Heart right ventricle (tissue), 16 donors: ENCODE results near the gene KRT73. TPM values are rescaled to one million over a fixed set of nuclear protein-coding genes. Genes with fewer than 3 reads are reported as not detected.
A peak's percentile ranks its signal among the peaks of the same experiment; 100 is the strongest.

Source experiments
- ATAC-seq, 8 donors: fragments of 200-7000 bp; cut with Tn5 transposase; one replicate each; pipeline ENCODE4 v1.9.1; 2020; ENCODE audit warnings: mild to moderate bottlenecking in 8 of 8, moderate library complexity in 8 of 8, moderate number of reproducible peaks in 1 of 8
- DNase-seq, 2 donors: peaks; one replicate each; pipeline ENCODE4 v3.0.0-alpha.2; 2020
- H3K27ac ChIP-seq, 10 donors: fragments of 200-600 bp; sonication (generic) in 2 of 10; one replicate each; pipeline versions ENCODE4 v1.5.0 to v1.8.0; 2020 to 2022; ENCODE audit warnings: mild to moderate bottlenecking in 3 of 10
- H3K27me3 ChIP-seq, 7 donors: fragments of 200-600 bp; one replicate each; pipeline ENCODE4 v1.8.0; 2021 to 2022; ENCODE audit warnings: mild to moderate bottlenecking in 2 of 7
- H3K36me3 ChIP-seq, 9 donors: fragments of 200-600 bp; sonication (generic) in 1 of 9; one replicate each; pipeline versions ENCODE4 v1.5.0 to v1.8.0; 2020 to 2022; ENCODE audit warnings: mild to moderate bottlenecking in 2 of 9
- H3K4me1 ChIP-seq, 9 donors: fragments of 200-600 bp; sonication (generic) in 1 of 9; one replicate each; pipeline versions ENCODE4 v1.5.0 to v1.8.0; 2020 to 2022; ENCODE audit warnings: mild to moderate bottlenecking in 4 of 9
- H3K4me3 ChIP-seq, 10 donors: fragments of 200-600 bp; sonication (generic) in 2 of 10; one replicate each; pipeline versions ENCODE4 v1.5.0 to v1.8.0; 2020 to 2022; ENCODE audit warnings: mild to moderate bottlenecking in 7 of 10, moderate library complexity in 2 of 10
- H3K9me3 ChIP-seq, 11 donors: fragments of 200-600 bp in 10 of 11; sonication (generic) in 2 of 11; one replicate each; pipeline versions ENCODE4 v1.5.0 to v1.8.0; 2013 to 2022; ENCODE audit warnings: mild to moderate bottlenecking in 2 of 11, control low read depth in 1 of 11, moderate library complexity in 1 of 11
- CTCF ChIP-seq, 9 donors: fragments of 200-600 bp; sonication (generic) in 2 of 9; IDR thresholded peaks; one replicate each; pipeline versions ENCODE4 v1.5.0 to v1.8.0; 2021 to 2022; ENCODE audit warnings: antibody characterized with exemption in 9 of 9, mild to moderate bottlenecking in 5 of 9, moderate library complexity in 1 of 9
- WGBS, 2 donors: extraction: QIAGEN DNeasy Blood & Tissue Kit; methylation state at CpG; one replicate each; pipeline ENCODE4 v1.1.7; 2013; ENCODE audit warnings: inconsistent platforms in 1 of 2; 5-methylcytosine and 5-hydroxymethylcytosine counted together
- intact Hi-C, 10 donors: fragments of 100-400 bp; cut with DNase I; formaldehyde crosslinking; loops; one replicate each; pipeline versions ENCODE4 v1.11.1 to v1.14.2; 2022
- polyA plus RNA-seq, 2 donors: library from polyadenylated mRNA; stranded (reverse); fragments of 200-250 nt; gene quantifications; one replicate each; pipeline ENCODE4 v1.2.3, GENCODE V29; 2013
- total RNA-seq, 10 donors: library from RNA; stranded (reverse); fragmentation: NEBNext Ultra II Directional in 3 of 10; extraction: Animal tissue kit (Norgen Biotek cat#: 25700) in 3 of 10; gene quantifications; one replicate each; pipeline versions ENCODE4 v1.2.1 to v1.2.4, GENCODE V29; 2021 to 2023
- donor health status: Arrhythmogenic right ventricular cardiomyopathy.
- donor health status: ischemic (EF 13 %, LVEDD 7.1; RV severe dilation, severe dysfunction).
- donor health status: healthy with polysubstance abuse.
- donor health status: DM: no; HTN: yes; CAD: no.
- donor health status: DM: no; HTN: no; CAD: no.
- donor health status: ischemic (EF 25% LVEDD 6.9; RV normal size, moderate dysfunction).
- donor health status: ischemic (EF 25% LVEDD 5.7; RV mildly dilated, moderate dysfunction).
- donor health status: healthy.
- donor health status: DM: yes; HTN: yes; CAD: no.
- donor health status: Ischemic cardiomyopathy.
- donor health status: ischemic (EF 35%, LVEDD 5.7; RV mildly dilated, moderate dysfunction).
- donor health status: nonischemic (EF 11% LVEDD 7.7; RV severe dilation, severe dysfunction).
- donor health status: DM: yes; HTN: yes; CAD: no.
- donor health status: PGD.
- donor health status: ischemic (EF 29% LVEDD 5.4; RV normal size, mild dysfunction).
- donor health status: nonischemic (EF 23%, LVEDD 6.1; RV moderate dilation, normal function).

The KRT73 gene
- total and polyA plus RNA-seq, 12 donors, result not detected

DNA sequence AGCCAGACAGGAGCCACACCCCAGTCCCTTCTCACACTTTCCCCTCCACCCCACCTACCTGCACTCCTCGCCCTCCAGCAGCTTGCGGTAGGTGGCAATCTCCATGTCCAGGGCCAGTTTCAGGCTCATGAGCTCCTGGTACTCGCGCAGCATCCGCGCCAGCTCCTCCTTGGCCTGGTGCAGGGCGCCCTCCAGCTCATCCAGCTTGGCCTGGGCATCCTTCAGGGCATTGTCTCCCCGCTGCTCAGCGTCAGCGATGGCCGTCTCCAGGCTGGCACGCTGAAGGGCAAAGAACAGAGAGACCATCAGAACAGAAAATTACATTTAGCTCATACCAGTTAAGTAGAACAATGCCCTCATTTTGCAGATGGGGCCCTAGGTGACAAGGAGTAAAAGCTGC is 50.2 kb downstream of the KRT73 start:
- H3K27me3 ChIP-seq, result peaks cover 0 to 75% (median 14%) of the 10 kb centered on the region in 7 donors
- peaks cover 0 to 11% (median 0%) of the 10 kb centered on the region in 9 donors for H3K4me1 ChIP-seq
- no peaks in the 10 kb centered on the region for H3K9me3 ChIP-seq
- H3K4me3 ChIP-seq, result no peak overlapping the region
- ATAC-seq (no peak), DNase-seq (no peak)
- H3K36me3 ChIP-seq, result no peaks in the 10 kb centered on the region
- TF ChIP-seq CTCF (IDR thresholded peaks at IDR 0.05), result no peak
- 84 to 89% methylated on average over 12 of the region's 12 CpGs for WGBS, 2 donors
- intact Hi-C loops, result no loop called here
- H3K27ac ChIP-seq, result no peak overlapping the region

DNA sequence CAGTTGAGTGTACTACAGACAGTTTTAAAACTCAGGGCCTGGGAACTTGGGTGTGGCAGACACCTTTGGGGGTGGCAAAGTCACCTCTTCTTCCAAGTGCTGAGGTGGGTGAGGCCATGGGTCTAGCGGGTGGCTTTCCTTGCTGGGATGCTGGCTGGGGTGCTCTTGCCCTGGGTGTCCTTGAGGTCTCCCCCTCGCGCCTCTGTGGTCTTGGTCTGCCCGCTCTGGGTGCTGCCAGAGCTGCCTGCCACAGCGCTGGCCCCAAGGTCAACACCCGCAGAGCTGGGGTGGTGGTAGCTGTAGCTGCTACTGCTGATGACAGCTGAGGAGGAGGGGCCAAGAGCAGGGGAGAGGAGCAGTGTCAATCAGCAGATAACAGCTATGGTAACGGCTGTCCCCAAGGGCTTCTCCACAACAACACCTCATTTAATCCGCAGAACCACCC is 51.5 kb downstream of the KRT73 start:
- TF ChIP-seq CTCF (IDR thresholded peaks at IDR 0.05), result no peak
- intact Hi-C loops, result no loop called here
- Histone ChIP-seq H3K9me3 (no peaks in the 10 kb centered on the region), H3K36me3 (no peaks in the 10 kb centered on the region), H3K4me1 (peaks cover 0 to 11% (median 0%) of the 10 kb centered on the region in 9 donors), H3K4me3 (no peak overlapping the region), H3K27me3 (peaks cover 0 to 71% (median 14%) of the 10 kb centered on the region in 7 donors), H3K27ac (peak overlapping the region in 3 of 10 donors; percentile 10 to 49 (median 22))
- WGBS, 2 donors, result 26 to 39% methylated on average over 8 of the region's 8 CpGs
- DNase-seq (peak; percentile 41 to 72), ATAC-seq (peak; percentile 70 to 98 (median 94))

DNA sequence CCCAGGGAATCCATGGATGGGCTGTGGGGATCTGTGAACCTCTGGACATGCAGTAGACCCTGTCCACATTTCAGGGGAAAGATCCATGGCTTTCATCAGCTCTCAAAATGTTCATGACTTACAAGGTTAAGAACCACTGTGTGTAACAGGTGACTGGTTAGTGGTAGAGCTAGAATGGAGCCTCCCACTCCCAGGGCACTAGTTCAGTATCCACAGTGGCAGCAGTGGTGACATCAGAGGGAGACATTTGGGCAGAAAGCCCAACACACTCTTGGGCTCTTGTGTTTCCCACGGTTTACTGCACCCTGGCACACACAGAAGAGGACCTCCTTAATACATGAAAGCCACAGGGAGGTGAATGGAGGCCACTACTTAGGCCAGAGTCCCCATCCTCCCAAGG is 53.8 kb downstream of the KRT73 start:
- Histone ChIP-seq H3K36me3 (no peaks in the 10 kb centered on the region), H3K4me1 (peaks cover 0 to 11% (median 0%) of the 10 kb centered on the region in 9 donors), H3K27me3 (peaks cover 0 to 48% (median 8%) of the 10 kb centered on the region in 7 donors), H3K9me3 (no peaks in the 10 kb centered on the region), H3K4me3 (no peak overlapping the region), H3K27ac (no peak overlapping the region)
- intact Hi-C loops, result no loop called here
- no peak for TF ChIP-seq CTCF (IDR thresholded peaks at IDR 0.05)
- DNase-seq (no peak), ATAC-seq (no peak)
- 41 to 55% methylated on average over 1 of the region's 1 CpG for WGBS, 2 donors

DNA sequence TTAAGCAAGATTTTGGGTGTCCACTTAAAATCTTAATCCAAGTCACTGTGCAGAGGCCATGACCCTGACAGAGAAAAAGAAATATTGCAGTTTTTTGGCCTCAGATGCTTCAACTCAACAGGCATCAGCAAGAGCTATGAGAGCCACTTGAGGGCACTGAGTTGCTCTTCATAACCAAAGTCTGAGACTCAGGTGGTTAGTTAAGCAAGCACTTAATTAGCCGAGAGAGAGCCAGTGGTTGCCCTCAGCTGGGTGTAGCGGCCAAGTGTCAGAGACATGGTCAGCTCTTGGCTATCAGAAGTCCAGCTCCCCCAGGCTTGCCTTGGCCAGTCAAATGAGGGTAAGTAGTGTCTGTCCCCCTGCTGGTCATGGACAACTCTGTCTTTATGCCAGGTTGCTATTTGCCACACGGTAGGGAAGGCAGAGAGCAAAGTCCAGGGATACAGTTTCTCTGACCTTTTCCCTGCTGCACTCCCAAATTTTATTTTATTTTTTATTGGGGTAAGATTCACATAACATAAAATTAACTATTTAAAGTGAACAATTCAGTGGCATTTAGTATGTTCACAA is 56.4 kb downstream of the KRT73 start:
- no peaks in the 10 kb centered on the region for H3K9me3 ChIP-seq
- no peak for ATAC-seq
- H3K27me3 ChIP-seq, result peaks cover 0 to 41% (median 8%) of the 10 kb centered on the region in 7 donors
- no peaks in the 10 kb centered on the region for H3K36me3 ChIP-seq
- WGBS, 2 donors, result 77 to 83% methylated on average over 3 of the region's 3 CpGs
- intact Hi-C loops, result no loop called here
- no peak for DNase-seq
- H3K27ac ChIP-seq, result no peak overlapping the region
- TF ChIP-seq CTCF (IDR thresholded peaks at IDR 0.05), result peak in 1 of 9 donors; percentile 24
- H3K4me3 ChIP-seq, result no peak overlapping the region
- H3K4me1 ChIP-seq, result peaks cover 0 to 5% (median 0%) of the 10 kb centered on the region in 9 donors
